ENCODE data around the gene HHIPL1.

The HHIPL1 gene

GRCh38 chr14:99612071-99612737 is 32.7 kb upstream of the HHIPL1 start:
- ATAC-seq = no peak

GRCh38 chr14:99612738-99613330 is 32.1 kb upstream of the HHIPL1 start:
- ATAC-seq = no peak

DNA sequence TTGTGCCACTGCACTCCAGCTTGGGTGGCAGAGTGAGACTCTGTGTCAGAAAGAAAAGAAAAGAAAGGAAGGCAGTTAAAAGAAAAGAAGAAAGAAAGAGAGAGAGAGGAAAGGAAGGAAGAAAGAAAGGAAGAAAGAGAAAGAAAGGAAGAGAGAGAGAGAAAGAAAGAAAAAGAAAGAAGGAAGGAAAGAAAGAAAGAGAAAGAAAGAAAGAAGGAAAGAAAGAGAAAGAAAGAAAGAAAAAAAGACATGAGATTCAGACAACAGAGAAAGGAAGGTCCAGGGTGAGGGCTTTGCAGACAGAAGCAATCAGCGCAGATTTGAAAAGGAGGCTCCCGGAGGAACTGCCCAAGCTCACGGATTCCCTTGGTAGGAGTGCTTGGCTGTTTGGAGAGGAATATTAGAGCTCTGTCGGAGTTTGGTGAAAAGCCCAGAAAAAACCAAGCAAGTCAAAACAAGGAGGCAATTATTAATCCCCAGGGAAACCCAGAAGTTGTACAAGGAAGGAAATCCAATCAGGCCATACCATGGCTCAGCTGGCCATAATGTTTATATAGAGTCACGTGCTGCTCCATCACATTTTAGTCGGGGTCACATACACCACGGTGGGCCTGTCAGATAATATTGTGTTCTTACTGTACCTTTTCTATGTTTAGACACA is 29.3 kb upstream of the HHIPL1 start:
- ATAC-seq = no peak

DNA sequence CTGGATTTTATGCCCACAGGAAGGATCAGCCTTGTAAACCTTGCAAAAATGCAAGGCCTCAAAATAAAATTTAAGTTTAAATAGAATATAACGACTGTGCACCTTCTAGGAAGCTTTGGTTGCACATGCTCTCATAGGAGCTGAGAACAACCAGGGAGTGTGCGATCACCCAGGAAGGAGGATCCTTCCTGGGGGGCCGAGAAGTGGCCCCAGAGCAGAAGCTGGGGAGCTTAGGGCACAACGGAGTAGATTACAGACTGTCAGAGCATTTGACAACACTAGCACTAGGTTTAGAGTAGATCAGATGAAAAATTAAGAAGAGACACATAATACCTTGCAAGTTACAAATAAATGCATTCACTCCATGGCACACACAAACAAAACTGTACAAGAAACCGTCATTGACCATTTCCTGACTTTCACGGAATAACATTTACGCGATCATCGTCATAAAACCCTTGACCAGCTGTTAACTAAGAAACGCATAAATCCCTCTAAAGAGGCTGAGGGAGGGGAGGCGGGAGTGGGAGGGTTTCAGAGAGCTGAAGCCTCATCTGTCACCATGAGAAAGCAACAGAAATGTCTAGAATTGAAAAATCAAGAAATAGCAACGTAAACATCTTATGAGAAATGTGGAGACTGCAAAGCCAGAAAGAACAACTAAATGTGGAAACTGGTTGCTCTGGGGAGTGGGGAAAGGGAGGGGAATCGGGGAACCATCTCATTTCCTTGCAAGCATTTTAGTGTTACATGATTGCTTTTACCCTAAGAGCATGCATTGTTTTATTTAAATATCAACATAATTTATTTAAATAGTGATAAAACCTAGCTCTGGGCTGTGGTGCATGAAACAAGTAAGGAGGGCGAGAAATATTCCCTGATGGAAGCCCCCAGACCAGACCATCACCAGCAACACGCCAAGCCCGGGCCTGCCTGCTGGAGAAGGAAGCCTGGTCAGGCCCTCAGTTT is 27.8 kb upstream of the HHIPL1 start:
- no peak for ATAC-seq

DNA sequence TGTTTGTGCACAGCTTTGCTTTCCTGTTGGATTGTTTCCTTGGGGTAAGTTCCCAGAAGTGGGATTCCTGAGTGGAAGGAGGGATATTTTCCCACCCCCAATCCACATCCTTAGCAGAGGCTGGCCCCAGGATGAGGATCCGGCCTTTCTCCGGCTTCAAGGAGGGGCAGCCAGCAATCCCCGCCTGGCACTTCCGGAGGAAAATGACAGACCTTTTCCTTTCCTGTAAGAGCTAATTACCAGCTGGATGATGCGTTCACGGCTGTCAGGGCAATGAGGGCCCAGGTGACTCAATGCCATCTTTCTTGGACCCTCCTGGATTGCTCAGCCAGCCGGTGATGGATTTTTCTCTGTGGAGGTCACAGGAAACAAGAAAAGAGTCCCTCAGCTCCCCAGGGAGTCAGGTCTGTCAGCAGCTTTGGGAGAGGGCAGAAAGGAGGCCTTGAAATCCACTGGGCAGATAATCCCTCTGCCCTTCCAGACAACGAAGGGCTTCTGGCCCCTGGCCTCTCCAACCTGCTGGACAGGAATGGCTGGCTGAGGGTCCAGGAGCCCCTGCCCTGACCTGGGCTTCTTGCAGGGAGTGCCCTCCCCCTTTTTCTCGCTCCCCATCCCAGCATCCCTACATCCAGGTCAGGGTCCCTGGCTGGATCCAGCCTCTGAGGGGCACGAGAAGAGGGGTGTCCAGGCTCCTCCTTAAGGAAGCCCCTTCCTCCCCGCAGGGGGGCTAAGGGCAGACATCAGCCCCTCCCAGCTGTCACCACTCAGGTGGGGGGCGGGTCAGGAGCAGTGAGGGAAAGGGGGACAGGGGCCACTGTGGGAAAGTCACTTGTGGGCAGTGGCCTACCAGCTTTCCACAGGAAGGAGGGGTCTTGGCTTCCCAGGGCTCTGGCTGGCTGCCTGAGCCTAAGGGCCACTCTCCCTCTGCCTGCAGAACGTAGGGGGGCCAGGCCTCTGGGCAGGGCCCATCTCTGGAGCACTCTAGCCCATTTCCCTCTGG is 24.8 kb upstream of the HHIPL1 start:
- ATAC-seq = no peak

DNA sequence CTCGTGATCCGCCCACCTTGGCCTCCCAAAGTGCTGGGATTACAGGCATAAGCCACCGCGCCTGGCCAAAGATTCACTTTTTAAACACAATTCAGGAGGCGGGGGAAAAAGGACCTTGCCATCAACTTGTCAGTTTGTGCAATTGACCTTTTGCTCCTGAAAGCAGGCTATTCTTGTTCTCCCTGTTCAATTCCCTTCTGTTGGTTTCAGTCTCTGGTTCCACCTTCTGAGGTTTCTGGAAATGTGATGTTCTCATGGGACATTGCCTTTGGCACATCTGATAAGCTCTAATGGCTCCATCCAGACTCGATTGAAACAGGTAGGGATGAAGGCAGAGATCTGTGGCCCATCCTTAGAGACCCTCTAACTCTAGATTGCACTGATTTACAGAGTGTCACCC is 23.0 kb upstream of the HHIPL1 start:
- ATAC-seq = no peak

GRCh38 chr14:99624024-99624423 is 20.9 kb upstream of the HHIPL1 start:
- no peak for ATAC-seq

DNA sequence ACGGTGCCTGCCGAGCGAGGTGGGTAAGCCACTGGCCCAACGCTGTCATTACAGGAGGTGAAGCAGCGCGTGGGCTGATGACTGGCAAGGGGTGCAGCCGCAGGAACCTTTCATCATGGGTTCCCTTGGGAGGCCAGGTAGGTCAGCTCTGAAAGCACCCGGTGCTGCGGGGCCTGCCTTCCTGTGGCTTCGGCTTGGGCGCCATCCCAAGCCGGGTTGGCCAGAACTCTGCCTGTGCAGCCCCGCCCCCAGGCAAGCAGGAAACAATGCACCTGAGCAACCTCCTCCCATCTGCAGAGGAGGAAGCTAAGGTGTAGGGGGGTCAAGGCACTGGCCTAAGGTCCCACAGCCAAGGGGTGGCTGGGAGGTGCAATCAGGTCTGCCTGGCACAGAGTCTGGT is 20.0 kb upstream of the HHIPL1 start:
- ATAC-seq = no peak

DNA sequence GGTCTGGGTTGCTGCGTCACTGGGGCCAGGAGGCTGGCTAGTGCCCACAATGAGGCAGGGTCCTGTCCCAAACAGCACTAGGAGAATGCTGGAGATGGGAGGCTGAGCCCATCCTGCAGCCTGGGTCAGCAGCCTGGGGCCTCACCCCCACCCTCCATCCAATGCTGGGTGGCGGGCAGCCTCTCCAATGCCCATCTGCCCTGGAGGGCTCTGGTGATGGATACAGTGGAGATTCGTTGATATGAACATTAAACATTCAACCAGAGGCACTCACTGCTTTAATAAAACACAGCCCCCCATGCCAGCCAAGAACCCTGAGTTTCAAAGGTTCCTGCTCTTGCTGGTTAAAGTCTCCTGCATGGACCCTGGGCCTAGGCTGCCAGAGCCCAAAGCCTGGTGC is 19.5 kb upstream of the HHIPL1 start:
- ATAC-seq = no peak

GRCh38 chr14:99626041-99626648 is 18.8 kb upstream of the HHIPL1 start:
- ATAC-seq = no peak

DNA sequence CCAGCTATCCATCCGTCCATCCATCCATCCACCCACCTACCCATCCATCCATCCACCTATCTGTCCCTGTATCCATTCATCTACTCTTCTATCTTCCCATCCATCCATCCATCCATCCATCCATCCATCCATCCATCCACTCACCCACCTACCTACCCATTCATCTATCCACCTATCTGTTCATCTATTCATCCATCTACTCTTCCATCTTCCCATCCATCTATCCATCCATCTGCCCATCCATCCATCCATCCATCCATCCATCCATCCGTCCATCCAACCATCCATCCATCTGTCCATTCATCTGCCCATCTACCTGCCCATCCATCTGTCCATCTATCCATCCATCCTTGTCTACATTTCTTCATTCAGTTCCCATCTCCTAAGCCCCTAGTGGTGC is 17.8 kb upstream of the HHIPL1 start:
- no peak for ATAC-seq

DNA sequence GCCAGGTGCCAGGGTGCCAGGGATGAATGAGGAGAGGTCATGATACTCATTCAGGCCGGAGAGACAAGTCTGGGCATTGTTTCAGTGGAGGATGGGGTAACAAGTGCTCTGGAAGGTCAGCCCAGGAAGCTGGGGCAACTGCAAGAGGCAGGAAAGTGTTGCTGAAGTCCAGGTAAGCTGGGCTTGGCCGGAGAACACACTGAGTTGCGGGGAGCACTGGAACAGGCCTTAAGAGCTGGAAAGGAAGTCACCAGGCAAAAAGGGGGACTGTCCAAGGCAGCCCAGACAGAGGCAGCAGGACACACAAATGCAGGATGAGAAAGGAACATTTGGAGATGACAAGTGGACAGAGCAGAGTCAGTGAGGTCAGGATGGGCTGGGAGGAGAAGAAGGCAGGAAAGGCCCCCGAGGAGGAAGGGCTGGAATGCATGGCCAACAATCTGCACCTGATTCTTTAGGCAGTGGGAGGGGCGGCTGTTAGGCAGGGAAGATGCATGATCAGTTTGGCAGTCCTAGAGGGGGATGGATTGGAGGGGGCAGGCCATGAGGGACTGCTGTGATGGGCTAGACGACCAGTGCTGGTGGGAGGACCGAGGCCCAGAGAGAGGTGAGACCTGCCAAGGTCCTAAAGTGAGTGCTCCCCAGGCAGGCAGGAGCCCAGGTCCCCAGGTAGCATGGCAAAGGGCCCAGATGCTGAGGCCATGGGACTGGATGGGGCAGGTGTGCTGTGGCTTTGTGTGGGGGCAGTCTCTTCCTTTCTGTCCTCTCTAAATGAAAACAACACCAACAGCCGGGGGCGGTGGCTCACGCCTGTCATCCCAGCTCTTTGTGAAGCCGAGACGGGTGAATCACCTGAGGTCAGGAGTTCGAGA is 17.2 kb upstream of the HHIPL1 start:
- ATAC-seq = no peak

DNA sequence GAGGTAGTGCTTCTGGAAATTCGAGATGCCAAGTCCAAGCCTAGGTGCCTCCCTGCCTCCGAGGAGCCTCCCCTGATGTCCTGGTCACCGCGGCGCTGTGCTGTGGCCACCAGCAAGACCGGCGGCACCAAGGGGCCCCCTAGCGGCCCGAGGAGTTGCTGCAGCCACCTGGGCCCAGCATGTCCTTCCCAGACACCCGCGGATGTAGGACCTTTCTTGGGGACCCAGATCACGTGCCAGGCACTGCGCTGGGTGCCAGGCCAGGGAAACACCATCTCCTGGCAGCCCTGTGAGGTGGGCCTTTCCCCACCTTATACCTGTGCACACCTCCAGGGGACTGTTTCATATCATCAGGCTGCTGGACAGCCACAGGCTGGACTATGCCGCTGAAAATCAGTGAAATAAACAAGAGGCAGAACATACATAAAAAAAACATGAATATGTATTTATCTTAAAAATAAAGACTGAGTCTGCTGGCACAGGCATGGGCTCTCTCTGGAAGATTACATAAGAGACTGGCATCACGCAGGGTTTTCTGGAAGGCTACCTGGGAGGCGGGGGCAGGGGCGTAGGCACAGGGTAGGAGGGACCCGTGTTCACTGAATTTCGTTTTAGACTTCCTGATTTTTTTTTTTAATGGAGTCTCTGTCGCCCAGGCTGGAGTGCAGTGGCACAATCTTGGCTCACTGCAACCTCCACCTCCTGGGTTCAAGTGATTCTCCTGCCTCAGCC is 15.9 kb upstream of the HHIPL1 start:
- peak; percentile 64 to 73 for ATAC-seq

DNA sequence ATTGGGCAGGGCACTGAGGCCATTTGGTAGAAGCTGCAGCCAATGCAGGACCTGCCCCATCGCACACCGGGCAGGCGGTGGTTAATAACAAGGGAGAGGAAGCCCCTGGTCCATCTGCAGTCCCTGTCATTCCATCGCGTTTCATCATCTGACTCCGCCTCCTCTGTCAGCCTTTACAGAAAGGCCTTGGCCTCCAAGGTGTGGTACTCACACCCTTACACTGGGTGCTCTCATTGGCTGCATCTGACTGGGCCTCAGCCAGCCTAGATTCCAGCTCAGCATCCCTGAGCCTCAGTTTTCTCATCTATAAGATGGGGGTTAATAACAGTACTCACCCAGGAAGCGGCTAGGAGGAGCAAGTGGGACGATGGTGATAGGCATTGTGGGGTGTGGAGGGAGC is 14.7 kb upstream of the HHIPL1 start:
- ATAC-seq = no peak

- no peak for ATAC-seq
Observed at GRCh38 chr14:99632410-99633035, 12.4 kb upstream of the HHIPL1 start.

DNA sequence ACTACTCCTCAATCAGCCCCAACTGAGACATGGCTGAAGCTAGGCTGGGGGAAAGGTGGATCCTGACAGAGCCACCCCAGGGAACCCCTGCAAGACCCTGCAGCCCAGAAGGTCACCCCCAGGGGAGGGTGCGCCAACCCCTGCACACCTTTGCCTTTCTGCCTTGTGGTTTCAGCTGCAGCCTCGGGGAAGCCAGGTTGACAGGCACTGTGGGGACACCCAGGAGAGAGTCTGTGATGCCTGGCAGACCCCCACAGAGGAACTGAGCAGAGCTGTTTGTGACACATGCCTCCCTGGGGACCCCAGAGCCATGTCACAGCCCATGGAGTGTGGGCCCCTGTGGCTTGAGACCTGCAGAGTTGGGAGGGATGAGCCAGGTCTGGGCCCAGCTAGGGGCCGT is 11.8 kb upstream of the HHIPL1 start:
- no peak for ATAC-seq

DNA sequence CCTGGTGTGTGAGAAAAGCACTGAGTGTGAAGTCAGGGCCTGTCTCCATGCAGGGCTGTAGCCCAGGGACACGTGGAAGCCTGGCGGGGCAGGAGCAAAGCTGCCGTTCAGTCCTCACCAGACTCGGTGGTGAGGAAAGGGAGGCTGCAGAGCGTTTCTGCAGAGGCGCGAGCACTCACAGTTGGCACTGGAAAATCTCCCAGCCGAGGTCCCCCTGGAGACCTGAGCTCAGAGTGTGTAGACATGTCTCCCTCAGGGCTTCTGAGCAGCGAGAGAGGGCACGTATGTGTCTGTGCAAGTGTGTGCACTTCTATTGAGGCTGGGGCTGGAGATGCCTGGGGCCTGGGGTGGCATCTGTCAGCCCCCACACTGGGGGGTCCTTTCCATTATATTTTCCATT is 11.0 kb upstream of the HHIPL1 start:
- ATAC-seq = no peak

- ATAC-seq = no peak
Observed at GRCh38 chr14:99634443-99634842, 10.5 kb upstream of the HHIPL1 start.

DNA sequence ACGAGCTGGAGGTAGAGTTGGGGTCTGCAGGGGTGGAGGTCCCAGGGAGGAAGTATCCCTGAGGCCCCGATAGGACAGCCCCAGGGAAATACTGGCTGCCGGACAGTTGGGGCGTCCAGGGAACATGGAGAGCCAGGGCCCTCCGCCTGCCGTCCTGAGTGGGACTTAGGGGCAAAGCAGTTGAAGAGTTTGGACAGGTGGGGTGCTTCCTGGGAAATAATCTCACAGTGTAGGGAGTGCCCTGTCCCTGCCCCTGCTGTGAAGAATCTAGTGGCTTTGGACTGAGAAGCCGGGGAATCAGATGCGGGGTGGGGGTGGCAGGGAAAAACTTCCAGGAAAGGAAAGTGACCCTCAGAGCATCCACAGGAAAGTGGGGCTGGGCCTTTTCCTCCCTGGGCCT is 9.8 kb upstream of the HHIPL1 start:
- no peak for ATAC-seq
